ENCODE measurements around the gene FLNA. TPM values are rescaled to one million over a fixed set of nuclear protein-coding genes. Genes with fewer than 3 reads are reported as not detected.
"Not testable (repeated sequence)": the region's sequence is repeated elsewhere in the genome, so short reads cannot be mapped to it uniquely, and the experiment has no call there.

The FLNA gene
- total RNA-seq (2014; rRNA removed; shearing (Covaris generic); ENCODE audit: low replicate concordance): 1,120 and 1,164 TPM in 2 replicates

- DNase-seq (ENCODE audit: low read depth): peak; percentile 52
Observed at GRCh38 chrX:154374313-154375155, at the start of gene FLNA. Gene FLNA, minus strand, starts transcription at chrX:154374634. Its CDS starts 3,389 bp downstream, at chrX:154371245.

GRCh38 chrX:154420402-154420756 lies 45.9 kb upstream of the FLNA start:
- in situ Hi-C loops (cut with HindIII; ENCODE audit: low pct_unique_long_range_greater_than_20kb, low sequenced_read_pairs): no loop called here
- no peak for DNase-seq (ENCODE audit: low read depth)

More at GRCh38 chrX:154374313-154375155, at the start of gene FLNA:
- in situ Hi-C loops (cut with HindIII; ENCODE audit: low pct_unique_long_range_greater_than_20kb, low sequenced_read_pairs): no loop called here

- DNase-seq (ENCODE audit: low read depth): no peak
- in situ Hi-C loops (cut with HindIII; ENCODE audit: low pct_unique_long_range_greater_than_20kb, low sequenced_read_pairs): no loop called here
Observed at GRCh38 chrX:154419688-154420401, 45.4 kb upstream of the FLNA start.

GRCh38 chrX:154419189-154419588 lies 44.8 kb upstream of the FLNA start:
- DNase-seq (ENCODE audit: low read depth): no peak
- in situ Hi-C loops (cut with HindIII; ENCODE audit: low pct_unique_long_range_greater_than_20kb, low sequenced_read_pairs): no loop called here

GRCh38 chrX:154417157-154417556 lies 42.7 kb upstream of the FLNA start:
- in situ Hi-C loops (cut with HindIII; ENCODE audit: low pct_unique_long_range_greater_than_20kb, low sequenced_read_pairs): no loop called here
- no peak for DNase-seq (ENCODE audit: low read depth)

GRCh38 chrX:154413142-154413541 lies 38.7 kb upstream of the FLNA start:
- DNase-seq (ENCODE audit: low read depth): no peak
- in situ Hi-C loops (cut with HindIII; ENCODE audit: low pct_unique_long_range_greater_than_20kb, low sequenced_read_pairs): no loop called here

GRCh38 chrX:154412468-154412867 lies 38.0 kb upstream of the FLNA start:
- in situ Hi-C loops (cut with HindIII; ENCODE audit: low pct_unique_long_range_greater_than_20kb, low sequenced_read_pairs): no loop called here
- no peak for DNase-seq (ENCODE audit: low read depth)

- in situ Hi-C loops (cut with HindIII; ENCODE audit: low pct_unique_long_range_greater_than_20kb, low sequenced_read_pairs): no loop called here
- DNase-seq (ENCODE audit: low read depth): peak; percentile 61
Observed at GRCh38 chrX:154411981-154412340, 37.5 kb upstream of the FLNA start.

- in situ Hi-C loops (cut with HindIII; ENCODE audit: low pct_unique_long_range_greater_than_20kb, low sequenced_read_pairs): no loop called here
- DNase-seq (ENCODE audit: low read depth): peak; percentile 86
Observed at GRCh38 chrX:154409222-154409871, 34.9 kb upstream of the FLNA start, which contains the start of gene DNASE1L1. Gene DNASE1L1, minus strand, starts transcription at chrX:154409254. Its CDS starts 3,686 bp downstream, at chrX:154405568.

GRCh38 chrX:154408659-154409221 lies 34.3 kb upstream of the FLNA start:
- no peak for DNase-seq (ENCODE audit: low read depth)
- in situ Hi-C loops (cut with HindIII; ENCODE audit: low pct_unique_long_range_greater_than_20kb, low sequenced_read_pairs): no loop called here

GRCh38 chrX:154404625-154405192 lies 30.3 kb upstream of the FLNA start:
- in situ Hi-C loops (cut with HindIII; ENCODE audit: low pct_unique_long_range_greater_than_20kb, low sequenced_read_pairs): no loop called here
- DNase-seq (ENCODE audit: low read depth): no peak

- DNase-seq (ENCODE audit: low read depth): no peak
- in situ Hi-C loops (cut with HindIII; ENCODE audit: low pct_unique_long_range_greater_than_20kb, low sequenced_read_pairs): no loop called here
Observed at GRCh38 chrX:154403858-154404257, 29.4 kb upstream of the FLNA start.

GRCh38 chrX:154403192-154403591 lies 28.8 kb upstream of the FLNA start:
- in situ Hi-C loops (cut with HindIII; ENCODE audit: low pct_unique_long_range_greater_than_20kb, low sequenced_read_pairs): no loop called here
- DNase-seq (ENCODE audit: low read depth): no peak

- in situ Hi-C loops (cut with HindIII; ENCODE audit: low pct_unique_long_range_greater_than_20kb, low sequenced_read_pairs): no loop called here
- no peak for DNase-seq (ENCODE audit: low read depth)
Observed at GRCh38 chrX:154402622-154403127, 28.2 kb upstream of the FLNA start.

GRCh38 chrX:154401918-154402621 lies 27.6 kb upstream of the FLNA start:
- no peak for DNase-seq (ENCODE audit: low read depth)
- in situ Hi-C loops (cut with HindIII; ENCODE audit: low pct_unique_long_range_greater_than_20kb, low sequenced_read_pairs): no loop called here

GRCh38 chrX:154401045-154401799 lies 26.8 kb upstream of the FLNA start:
- in situ Hi-C loops (cut with HindIII; ENCODE audit: low pct_unique_long_range_greater_than_20kb, low sequenced_read_pairs): no loop called here
- DNase-seq (ENCODE audit: low read depth): no peak

GRCh38 chrX:154400369-154400817 lies 26.0 kb upstream of the FLNA start:
- in situ Hi-C loops (cut with HindIII; ENCODE audit: low pct_unique_long_range_greater_than_20kb, low sequenced_read_pairs); DNase-seq (ENCODE audit: low read depth): not testable (repeated sequence)

Measured in Caki2 (cell line).